ENCODE results near the gene CLCN7. TPM values are rescaled to one million over a fixed set of nuclear protein-coding genes. Genes with fewer than 3 reads are reported as not detected.
A peak's percentile ranks its signal among the peaks of the same experiment; 100 is the strongest.

CLCN7 gene
- 48.5 TPM for polyA plus RNA-seq (ENCODE audit: insufficient read length)
- long read RNA-seq, donor 1, full-length matches to known transcripts, result 17 of 17 reads
- long read RNA-seq, donor 1, partial matches to known transcripts, result 0 of 17 reads
- long read RNA-seq, donor 1, other reads (novel, unspliced or antisense), result 0 of 17 reads
- long read RNA-seq, donor 2, full-length matches to known transcripts, result 5 of 10 reads
- long read RNA-seq, donor 2, partial matches to known transcripts, result 5 of 10 reads
- long read RNA-seq, donor 2, other reads (novel, unspliced or antisense), result 0 of 10 reads
- long read RNA-seq, donor 3, full-length matches to known transcripts, result 4 of 4 reads
- long read RNA-seq, donor 3, partial matches to known transcripts, result 0 of 4 reads
- long read RNA-seq, donor 3, other reads (novel, unspliced or antisense), result 0 of 4 reads
- long read RNA-seq, donor 4, result 0 reads
- long read RNA-seq, donor 5, full-length matches to known transcripts, result 6 of 6 reads
- long read RNA-seq, donor 5, partial matches to known transcripts, result 0 of 6 reads
- long read RNA-seq, donor 5, other reads (novel, unspliced or antisense), result 0 of 6 reads
- long read RNA-seq, donor 6, full-length matches to known transcripts, result 5 of 5 reads
- long read RNA-seq, donor 6, partial matches to known transcripts, result 0 of 5 reads
- long read RNA-seq, donor 6, other reads (novel, unspliced or antisense), result 0 of 5 reads
- long read RNA-seq, donor 7, full-length matches to known transcripts, result 11 of 11 reads
- long read RNA-seq, donor 7, partial matches to known transcripts, result 0 of 11 reads
- long read RNA-seq, donor 7, other reads (novel, unspliced or antisense), result 0 of 11 reads
- long read RNA-seq, donor 8, full-length matches to known transcripts, result 2 of 2 reads
- long read RNA-seq, donor 8, partial matches to known transcripts, result 0 of 2 reads
- long read RNA-seq, donor 8, other reads (novel, unspliced or antisense), result 0 of 2 reads

- DNase-seq, result peak; percentile 83
Observed at GRCh38 chr16:1474796-1475551, at the start of gene CLCN7. CLCN7 (minus strand) TSS chr16:1475028; CDS start chr16:1474974, 54 bp downstream.

- DNase-seq, result no peak
Observed at GRCh38 chr16:1524366-1524765, 49.5 kb upstream of the CLCN7 start.

GRCh38 chr16:1523581-1524245 lies 48.9 kb upstream of the CLCN7 start:
- DNase-seq, result no peak

- no peak for DNase-seq
Observed at GRCh38 chr16:1520461-1520860, 45.6 kb upstream of the CLCN7 start.

- DNase-seq, result no peak
Observed at GRCh38 chr16:1519831-1520230, 45.0 kb upstream of the CLCN7 start.

GRCh38 chr16:1518626-1519135 lies 43.9 kb upstream of the CLCN7 start:
- no peak for DNase-seq

- DNase-seq, result no peak
Observed at GRCh38 chr16:1514507-1514906, 39.7 kb upstream of the CLCN7 start.

- DNase-seq, result no peak
Observed at GRCh38 chr16:1512774-1513173, 37.9 kb upstream of the CLCN7 start.

- DNase-seq, result no peak
Observed at GRCh38 chr16:1511662-1512569, 37.1 kb upstream of the CLCN7 start.

- DNase-seq, result no peak
Observed at GRCh38 chr16:1510941-1511351, 36.1 kb upstream of the CLCN7 start.

- no peak for DNase-seq
Observed at GRCh38 chr16:1510272-1510671, 35.4 kb upstream of the CLCN7 start.

GRCh38 chr16:1509307-1510221 lies 34.7 kb upstream of the CLCN7 start:
- DNase-seq, result no peak

GRCh38 chr16:1508494-1509187 lies 33.8 kb upstream of the CLCN7 start:
- no peak for DNase-seq

- DNase-seq, result no peak
Observed at GRCh38 chr16:1506494-1507213, 31.8 kb upstream of the CLCN7 start.

- DNase-seq, result no peak
Observed at GRCh38 chr16:1505912-1506311, 31.1 kb upstream of the CLCN7 start.

- no peak for DNase-seq
Observed at GRCh38 chr16:1505073-1505844, 30.4 kb upstream of the CLCN7 start.

All from left kidney (tissue), 8 donors.